WTC11 (cell line): ENCODE measurements around the gene GPR37L1. TPM values are rescaled to one million over a fixed set of nuclear protein-coding genes. Genes with fewer than 3 reads are reported as not detected.

Experiments used
- ATAC-seq: fragments of 200-7000 bp; cut with Tn5 transposase; 2 replicates; pipeline ENCODE4 v1.10.0; 2021; ENCODE audit warnings: mild to moderate bottlenecking, moderate library complexity
- CTCF ChIA-PET: fragments of 300-600 bp; sonication (Branson Sonifier 250); formaldehyde crosslinking; loops from one replicate; lab custom pipeline; 2021; ENCODE audit warnings: antibody characterized with exemption; lab: Charles Lee
- POLR2A ChIA-PET: fragments of 350-600 bp; sonication (Branson Sonifier 250); formaldehyde crosslinking; loops from one replicate; lab custom pipeline; 2021; ENCODE audit warnings: antibody characterized with exemption; lab: Charles Lee
- DNase-seq: peaks from one replicate; pipeline ENCODE4 v3.0.0; 2021; ENCODE audit warnings: low spot score
- H3K27ac Mint-ChIP-seq: 2 replicates; pipeline ENCODE4 v1.8.0; 2021; ENCODE audit warnings: mixed read lengths
- H3K27me3 Mint-ChIP-seq: 2 replicates; pipeline ENCODE4 v1.8.0; 2021; ENCODE audit warnings: low read depth, mild to moderate bottlenecking, moderate library complexity, mixed read lengths
- H3K36me3 Mint-ChIP-seq: 2 replicates; pipeline ENCODE4 v1.8.0; 2021; ENCODE audit warnings: mixed read lengths
- H3K4me1 Mint-ChIP-seq: 2 replicates; pipeline ENCODE4 v1.8.0; 2022; ENCODE audit warnings: mixed read lengths
- H3K4me3 Mint-ChIP-seq: 2 replicates; pipeline ENCODE4 v1.8.0; 2021; ENCODE audit warnings: mild to moderate bottlenecking, moderate library complexity, mixed read lengths
- H3K9me3 Mint-ChIP-seq: 2 replicates; pipeline ENCODE4 v1.8.0; 2021; ENCODE audit warnings: mixed read lengths
- AR ChIP-seq: fragments of 250-450 bp; sonication (Bioruptor Pico); IDR thresholded peaks from 2 replicates; pipeline ENCODE4 v1.9.0; 2021; ENCODE audit warnings: mild to moderate bottlenecking
- CBFB ChIP-seq: sonication (generic); formaldehyde crosslinking; IDR thresholded peaks from 2 replicates; pipeline ENCODE4 v1.8.1; 2022; ENCODE audit warnings: mild to moderate bottlenecking, low read depth, missing genetic modification reagents
- CTCF ChIP-seq: fragments of 200-600 bp; IDR thresholded peaks from 2 replicates; pipeline ENCODE4 v1.8.0; 2022; ENCODE audit warnings: antibody characterized with exemption
- ERG ChIP-seq: fragments of 250-450 bp; sonication (Bioruptor Pico); IDR thresholded peaks from 2 replicates; pipeline ENCODE4 v1.8.0; 2021; ENCODE audit warnings: mild to moderate bottlenecking
- ESRRA ChIP-seq: sonication (generic); formaldehyde crosslinking; IDR thresholded peaks from 2 replicates; pipeline ENCODE4 v1.8.1; 2022; ENCODE audit warnings: mild to moderate bottlenecking, missing genetic modification reagents, borderline replicate concordance
- ETV6 ChIP-seq: sonication (generic); formaldehyde crosslinking; IDR thresholded peaks from 2 replicates; pipeline ENCODE4 v1.8.1; 2022; ENCODE audit warnings: mild to moderate bottlenecking, missing genetic modification reagents
- FOXK1 ChIP-seq: sonication (generic); formaldehyde crosslinking; IDR thresholded peaks from 2 replicates; pipeline ENCODE4 v1.8.0; 2022; ENCODE audit warnings: mild to moderate bottlenecking, moderate library complexity, missing genetic modification reagents
- GRHL2 ChIP-seq: fragments of 250-450 bp; sonication (Bioruptor Pico); IDR thresholded peaks from 2 replicates; pipeline ENCODE4 v1.8.0; 2022; ENCODE audit warnings: mild to moderate bottlenecking, moderate library complexity; ENCODE audit not compliant: insufficient replicate concordance, severe bottlenecking
- IRF2 ChIP-seq: sonication (generic); formaldehyde crosslinking; IDR thresholded peaks from 2 replicates; pipeline ENCODE4 v1.8.0; 2022; ENCODE audit warnings: low read depth, missing genetic modification reagents, borderline replicate concordance
- NFYB ChIP-seq: sonication (generic); formaldehyde crosslinking; conservative IDR thresholded peaks from 2 replicates; pipeline ENCODE4 v1.8.0; 2022; ENCODE audit warnings: low read depth, missing genetic modification reagents
- NR2C2 ChIP-seq: sonication (generic); formaldehyde crosslinking; IDR thresholded peaks from 2 replicates; pipeline ENCODE4 v1.8.0; 2022; ENCODE audit warnings: mild to moderate bottlenecking, missing genetic modification reagents
- NR3C1 ChIP-seq: sonication (generic); formaldehyde crosslinking; conservative IDR thresholded peaks from 2 replicates; pipeline ENCODE4 v1.8.1; 2023; ENCODE audit warnings: low read depth, mild to moderate bottlenecking, missing genetic modification reagents
- PREB ChIP-seq: sonication (generic); formaldehyde crosslinking; IDR thresholded peaks from 2 replicates; pipeline ENCODE4 v1.8.1; 2022; ENCODE audit warnings: mild to moderate bottlenecking, missing genetic modification reagents, moderate library complexity, borderline replicate concordance
- TEAD1 ChIP-seq: sonication (generic); formaldehyde crosslinking; IDR thresholded peaks from 2 replicates; pipeline ENCODE4 v1.8.0; 2022; ENCODE audit warnings: mild to moderate bottlenecking, missing genetic modification reagents
- ZNF263 ChIP-seq: sonication (generic); formaldehyde crosslinking; IDR thresholded peaks from 2 replicates; pipeline ENCODE4 v1.8.1; 2022; ENCODE audit warnings: low read depth, mild to moderate bottlenecking, moderate library complexity, missing genetic modification reagents
- ZNF281 ChIP-seq: sonication (generic); formaldehyde crosslinking; IDR thresholded peaks from 2 replicates; pipeline ENCODE4 v1.8.0; 2023; ENCODE audit warnings: mild to moderate bottlenecking, missing genetic modification reagents
- ZNF396 ChIP-seq: fragments of 250-450 bp; sonication (Bioruptor Pico); IDR thresholded peaks from 2 replicates; pipeline ENCODE4 v1.8.0; 2021; ENCODE audit warnings: mild to moderate bottlenecking, moderate library complexity, borderline replicate concordance
- ZNF671 ChIP-seq: fragments of 250-450 bp; sonication (Bioruptor Pico); IDR thresholded peaks from 2 replicates; pipeline ENCODE4 v1.8.0; 2021; ENCODE audit warnings: mild to moderate bottlenecking
- total RNA-seq: library from RNA; stranded (reverse); gene quantifications from 3 replicates; pipeline ENCODE4 v1.2.3, GENCODE V29; 2021
- TF ChIP-seq, protein P1 (sequence below): sonication (generic); formaldehyde crosslinking; IDR thresholded peaks from 2 replicates; pipeline ENCODE4 v1.8.1; 2022; ENCODE audit warnings: mild to moderate bottlenecking, moderate library complexity, missing genetic modification reagents
- TF ChIP-seq, protein P2 (sequence below): fragments of 250-450 bp; sonication (Bioruptor Pico); IDR thresholded peaks from 2 replicates; pipeline ENCODE4 v2.1.2; 2022; ENCODE audit warnings: mild to moderate bottlenecking, moderate library complexity

The GPR37L1 gene
- total RNA-seq, 1 experiment from 2014 or later = 0.07 TPM

- peak; percentile 9; the same call in 1 of the 2 replicates for ATAC-seq
- ChIA-PET POLR2A (interaction anchor here (0.6 to 1.1 kb wide), 2 partner anchors 37 to 91 kb away, joined by 3 to 6 read pairs; partner anchors contain the start of gene ELF3), CTCF (interaction anchor here (0.6 to 1.8 kb wide), 7 partner anchors 54 to 854 kb away, joined by 3 to 8 read pairs (median 3); partner anchors contain the start of gene ELF3)
- TF ChIP-seq CBFB (CRISPR knock-in tag) (no peak), ERG (CRISPR knock-in tag) (no peak), CTCF (no peak), ETV6 (CRISPR knock-in tag) (no peak), ZNF263 (CRISPR knock-in tag) (no peak), AR (CRISPR knock-in tag) (no peak), PREB (CRISPR knock-in tag) (no peak), TEAD1 (CRISPR knock-in tag) (no peak), ZNF671 (CRISPR knock-in tag) (no peak), ESRRA (CRISPR knock-in tag) (no peak), NR2C2 (CRISPR knock-in tag) (no peak), GRHL2 (CRISPR knock-in tag) (no peak), IRF2 (CRISPR knock-in tag) (no peak), ZNF396 (CRISPR knock-in tag) (no peak), NR3C1 (CRISPR knock-in tag) (no peak)
- H3K9me3 Mint-ChIP-seq = no peaks in the 10 kb centered on the region
- no peaks in the 10 kb centered on the region for H3K36me3 Mint-ChIP-seq
- no peaks in the 10 kb centered on the region for H3K27me3 Mint-ChIP-seq
- no peak overlapping the region for H3K27ac Mint-ChIP-seq
- peaks cover 20% of the 10 kb centered on the region for H3K4me1 Mint-ChIP-seq
- no peak overlapping the region for H3K4me3 Mint-ChIP-seq
- DNase-seq = no peak
These were observed 21.5 kb upstream of the GPR37L1 start for GRCh38 chr1:202101184-202101583.

DNA sequence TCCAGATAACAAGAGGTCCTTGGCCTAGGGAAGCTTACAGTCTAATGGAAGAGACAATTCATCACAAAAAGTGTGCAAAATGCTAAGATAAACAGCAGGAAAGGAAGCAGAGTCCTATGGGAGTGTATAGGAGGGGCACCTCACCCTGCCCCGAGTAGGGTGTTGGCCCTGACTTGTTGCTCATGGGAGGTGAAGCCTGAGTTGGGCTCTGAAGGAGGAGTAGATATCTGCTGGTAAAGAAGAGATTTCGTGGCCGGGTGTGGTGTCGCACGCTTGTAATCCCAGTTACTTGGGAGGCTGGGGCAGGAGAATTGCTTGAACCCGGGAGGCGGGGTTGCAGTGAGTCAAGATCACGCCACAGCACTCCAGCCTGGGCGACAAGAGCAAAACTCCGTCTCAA is 18.6 kb upstream of the GPR37L1 start:
- DNase-seq = no peak
- TF ChIP-seq, protein P1, sequence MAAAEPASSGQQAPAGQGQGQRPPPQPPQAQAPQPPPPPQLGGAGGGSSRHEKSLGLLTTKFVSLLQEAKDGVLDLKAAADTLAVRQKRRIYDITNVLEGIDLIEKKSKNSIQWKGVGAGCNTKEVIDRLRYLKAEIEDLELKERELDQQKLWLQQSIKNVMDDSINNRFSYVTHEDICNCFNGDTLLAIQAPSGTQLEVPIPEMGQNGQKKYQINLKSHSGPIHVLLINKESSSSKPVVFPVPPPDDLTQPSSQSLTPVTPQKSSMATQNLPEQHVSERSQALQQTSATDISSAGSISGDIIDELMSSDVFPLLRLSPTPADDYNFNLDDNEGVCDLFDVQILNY (CRISPR knock-in tag) = no peak
- no peak for TF ChIP-seq ZNF281
- TF ChIP-seq, protein P2, sequence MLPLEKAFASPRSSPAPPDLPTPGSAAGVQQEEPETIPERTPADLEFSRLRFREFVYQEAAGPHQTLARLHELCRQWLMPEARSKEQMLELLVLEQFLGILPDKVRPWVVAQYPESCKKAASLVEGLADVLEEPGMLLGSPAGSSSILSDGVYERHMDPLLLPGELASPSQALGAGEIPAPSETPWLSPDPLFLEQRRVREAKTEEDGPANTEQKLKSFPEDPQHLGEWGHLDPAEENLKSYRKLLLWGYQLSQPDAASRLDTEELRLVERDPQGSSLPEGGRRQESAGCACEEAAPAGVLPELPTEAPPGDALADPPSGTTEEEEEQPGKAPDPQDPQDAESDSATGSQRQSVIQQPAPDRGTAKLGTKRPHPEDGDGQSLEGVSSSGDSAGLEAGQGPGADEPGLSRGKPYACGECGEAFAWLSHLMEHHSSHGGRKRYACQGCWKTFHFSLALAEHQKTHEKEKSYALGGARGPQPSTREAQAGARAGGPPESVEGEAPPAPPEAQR = no peak
- no peak for TF ChIP-seq PREB (CRISPR knock-in tag)
- TF ChIP-seq NFYB (CRISPR knock-in tag) = no peak
- no peak for TF ChIP-seq FOXK1 (CRISPR knock-in tag)
- TF ChIP-seq NR2C2 (CRISPR knock-in tag) = no peak
- TF ChIP-seq, all 79 proteins: peak for 0
- CTCF ChIA-PET = no interaction called here
- H3K4me1 Mint-ChIP-seq = peaks cover 40% of the 10 kb centered on the region
- no peak overlapping the region for H3K4me3 Mint-ChIP-seq
- no peak for ATAC-seq
- POLR2A ChIA-PET = interaction anchor here (0.5 kb wide), 1 partner anchor 119 kb away, joined by 4 read pairs; no protein-coding TSS in a partner anchor
- H3K9me3 Mint-ChIP-seq = no peaks in the 10 kb centered on the region
- no peaks in the 10 kb centered on the region for H3K27me3 Mint-ChIP-seq
- H3K27ac Mint-ChIP-seq = peak overlapping the region; percentile 44
- no peaks in the 10 kb centered on the region for H3K36me3 Mint-ChIP-seq
